DOHH2 (cell line): ENCODE measurements around the gene SLBP.

Source experiments
- EZH2phosphoT487 ChIP-seq: fragments of 200-600 bp; sonication (generic); IDR thresholded peaks from 2 replicates; pipeline ENCODE4 v1.6.1; 2017; ENCODE audit warnings: borderline replicate concordance, mild to moderate bottlenecking, antibody characterized with exemption, low read length, moderate library complexity, mixed read lengths
- TF ChIP-seq, protein P1 (sequence below): fragments of 200-600 bp; sonication (generic); IDR thresholded peaks from one replicate; pipeline ENCODE4 v1.5.1; 2014; ENCODE audit warnings: antibody characterized with exemption, mild to moderate bottlenecking, low read depth, low read length; ENCODE audit not compliant: poor library complexity, severe bottlenecking

DNA sequence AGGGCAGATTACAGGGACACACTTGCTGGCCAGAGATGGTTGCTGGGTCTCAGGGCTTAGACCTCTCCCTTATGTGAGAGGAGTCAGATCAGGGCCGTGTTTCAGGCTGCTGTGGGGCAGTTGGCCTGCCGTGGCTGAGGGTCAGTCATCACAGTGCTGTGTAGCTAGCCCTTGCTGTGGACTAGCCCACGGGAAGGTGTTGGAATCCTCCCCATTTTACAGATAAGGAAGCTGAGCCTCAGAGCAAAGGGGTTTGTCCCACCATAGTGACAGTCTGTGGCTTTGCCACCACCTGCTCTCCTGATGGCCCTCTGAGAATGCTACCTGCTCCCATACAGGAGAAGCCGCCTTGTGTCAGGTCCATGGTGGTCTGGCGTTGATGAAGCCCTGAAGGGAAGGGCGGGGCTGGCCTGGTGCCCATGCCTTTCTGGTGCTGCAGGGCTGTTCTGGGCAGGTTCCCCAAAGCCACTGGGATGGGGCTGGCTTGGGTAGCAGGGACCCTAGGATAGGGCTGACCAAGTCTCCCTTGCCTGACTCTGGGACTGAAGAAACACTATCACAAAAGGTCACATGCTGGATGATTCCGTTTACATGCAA lies 25.6 kb downstream of the SLBP start:
- TF ChIP-seq, protein P1, sequence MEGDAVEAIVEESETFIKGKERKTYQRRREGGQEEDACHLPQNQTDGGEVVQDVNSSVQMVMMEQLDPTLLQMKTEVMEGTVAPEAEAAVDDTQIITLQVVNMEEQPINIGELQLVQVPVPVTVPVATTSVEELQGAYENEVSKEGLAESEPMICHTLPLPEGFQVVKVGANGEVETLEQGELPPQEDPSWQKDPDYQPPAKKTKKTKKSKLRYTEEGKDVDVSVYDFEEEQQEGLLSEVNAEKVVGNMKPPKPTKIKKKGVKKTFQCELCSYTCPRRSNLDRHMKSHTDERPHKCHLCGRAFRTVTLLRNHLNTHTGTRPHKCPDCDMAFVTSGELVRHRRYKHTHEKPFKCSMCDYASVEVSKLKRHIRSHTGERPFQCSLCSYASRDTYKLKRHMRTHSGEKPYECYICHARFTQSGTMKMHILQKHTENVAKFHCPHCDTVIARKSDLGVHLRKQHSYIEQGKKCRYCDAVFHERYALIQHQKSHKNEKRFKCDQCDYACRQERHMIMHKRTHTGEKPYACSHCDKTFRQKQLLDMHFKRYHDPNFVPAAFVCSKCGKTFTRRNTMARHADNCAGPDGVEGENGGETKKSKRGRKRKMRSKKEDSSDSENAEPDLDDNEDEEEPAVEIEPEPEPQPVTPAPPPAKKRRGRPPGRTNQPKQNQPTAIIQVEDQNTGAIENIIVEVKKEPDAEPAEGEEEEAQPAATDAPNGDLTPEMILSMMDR, result no peak
- no peak for TF ChIP-seq EZH2phosphoT487
